ENCODE results near the gene TNFRSF18. TPM values are rescaled to one million over a fixed set of nuclear protein-coding genes. Genes with fewer than 3 reads are reported as not detected.

Gene TNFRSF18
- total RNA-seq, 1 experiment from 2014 or later = 6.9 TPM

GRCh38 chr1:1203561-1204424, 2.6 kb downstream of the TNFRSF18 start:
- ChIA-PET POLR2A (ENCODE audit: unreplicated experiment) (no interaction called here), CTCF (no interaction called here)
- Histone ChIP-seq H3F3A (ENCODE audit: insufficient read depth, low read depth) (peaks cover 7% of the 10 kb centered on the region; the same call in 1 of the 2 replicates), H3K9me3 (ENCODE audit: insufficient read depth, low read depth) (no peaks in the 10 kb centered on the region), H2AFZ (no peak overlapping the region), H3K79me2 (ENCODE audit: low read depth) (no peaks in the 10 kb centered on the region), H3K9me2 (ENCODE audit: insufficient read depth) (no peaks in the 10 kb centered on the region), H3K4me1 (replicated peaks; ENCODE audit: insufficient read depth) (peaks cover 10% of the 10 kb centered on the region), H3K36me3 (ENCODE audit: low read depth) (no peaks in the 10 kb centered on the region), H3K4me3 (no peak overlapping the region), H3K27me3 (ENCODE audit: insufficient read depth, low read depth) (peaks cover 13% of the 10 kb centered on the region; the same call in 1 of the 2 replicates), H3K27ac (no peak overlapping the region), H3K4me2 (no peak overlapping the region), H4K20me1 (ENCODE audit: insufficient read depth) (no peaks in the 10 kb centered on the region)
- intact Hi-C loops (cut with micrococcal nuclease; ENCODE audit: unreplicated experiment) = no loop called here
- DNase-seq = no peak
- no TSS peak for BruUV-seq (replicated peaks)
- TF ChIP-seq EZH2 (IDR thresholded peaks at IDR 0.05; ENCODE audit: low read depth) (no peak), CTCF (conservative IDR thresholded peaks at IDR 0.05) (no peak)

- BruUV-seq (replicated peaks) = no TSS peak
- POLR2A ChIA-PET (ENCODE audit: unreplicated experiment) = no interaction called here
- DNase-seq = no peak
Observed at GRCh38 chr1:1202831-1203560, 3.4 kb downstream of the TNFRSF18 start.

More at GRCh38 chr1:1202831-1203560, 3.4 kb downstream of the TNFRSF18 start:
- H3K79me2 ChIP-seq (ENCODE audit: low read depth) = no peaks in the 10 kb centered on the region
- CTCF ChIA-PET = no interaction called here
- no peak overlapping the region for H3K4me3 ChIP-seq
- intact Hi-C loops (cut with micrococcal nuclease; ENCODE audit: unreplicated experiment) = no loop called here
- peaks cover 13% of the 10 kb centered on the region; the same call in 1 of the 2 replicates for H3K27me3 ChIP-seq (ENCODE audit: insufficient read depth, low read depth)
- H3K9me3 ChIP-seq (ENCODE audit: insufficient read depth, low read depth) = no peaks in the 10 kb centered on the region
- no peak for TF ChIP-seq CTCF (conservative IDR thresholded peaks at IDR 0.05)
- no peak for TF ChIP-seq EZH2 (IDR thresholded peaks at IDR 0.05; ENCODE audit: low read depth)
- H2AFZ ChIP-seq = no peak overlapping the region
- peaks cover 7% of the 10 kb centered on the region; the same call in 1 of the 2 replicates for H3F3A ChIP-seq (ENCODE audit: insufficient read depth, low read depth)
- H4K20me1 ChIP-seq (ENCODE audit: insufficient read depth) = no peaks in the 10 kb centered on the region
- no peak overlapping the region for H3K27ac ChIP-seq
- H3K9me2 ChIP-seq (ENCODE audit: insufficient read depth) = no peaks in the 10 kb centered on the region
- H3K4me1 ChIP-seq (replicated peaks; ENCODE audit: insufficient read depth) = 0 out of 2 replicates have a peak, but pooled peaks cover 3% of the 10 kb centered on the region
- no peaks in the 10 kb centered on the region for H3K36me3 ChIP-seq (ENCODE audit: low read depth)
- H3K4me2 ChIP-seq = no peak overlapping the region

All from PC-9 (cell line).